SH-SY5Y (cell line): Measurements from ENCODE around the gene TMIGD1.

Experiments
- GATA2 ChIP-seq: IDR thresholded peaks from 2 replicates; pipeline ENCODE4 v1.6.1; 2011; ENCODE audit warnings: mild to moderate bottlenecking, low read depth, low read length
- GATA3 ChIP-seq: IDR thresholded peaks from 2 replicates; pipeline ENCODE4 v1.6.1; 2011; ENCODE audit warnings: low read depth, mild to moderate bottlenecking, low read length, moderate library complexity

TMIGD1 gene

DNA sequence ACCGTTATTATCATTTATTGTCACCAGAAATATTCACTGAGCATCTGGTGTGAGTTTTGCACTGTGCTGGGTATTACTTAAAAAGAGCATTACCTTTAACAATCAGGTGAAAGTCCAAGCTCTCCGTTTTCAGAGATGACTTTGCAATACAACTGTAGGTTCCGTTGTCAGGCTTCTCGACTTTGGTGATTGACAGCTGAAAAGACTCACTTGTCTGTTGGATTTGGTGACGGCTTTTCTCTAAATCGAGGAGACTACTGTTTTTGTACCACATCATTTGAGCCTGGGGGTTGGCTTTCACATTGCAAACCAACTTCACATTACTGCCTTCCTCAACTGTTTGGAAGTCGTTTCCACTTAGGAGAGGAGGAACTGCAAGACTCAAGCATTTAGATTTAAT is 9.1 kb downstream of the TMIGD1 start:
- TF ChIP-seq GATA3 (no peak), GATA2 (no peak)

GRCh38 chr17:30323895-30324319 is 9.9 kb downstream of the TMIGD1 start:
- TF ChIP-seq GATA3: no peak
- TF ChIP-seq GATA2: no peak

DNA sequence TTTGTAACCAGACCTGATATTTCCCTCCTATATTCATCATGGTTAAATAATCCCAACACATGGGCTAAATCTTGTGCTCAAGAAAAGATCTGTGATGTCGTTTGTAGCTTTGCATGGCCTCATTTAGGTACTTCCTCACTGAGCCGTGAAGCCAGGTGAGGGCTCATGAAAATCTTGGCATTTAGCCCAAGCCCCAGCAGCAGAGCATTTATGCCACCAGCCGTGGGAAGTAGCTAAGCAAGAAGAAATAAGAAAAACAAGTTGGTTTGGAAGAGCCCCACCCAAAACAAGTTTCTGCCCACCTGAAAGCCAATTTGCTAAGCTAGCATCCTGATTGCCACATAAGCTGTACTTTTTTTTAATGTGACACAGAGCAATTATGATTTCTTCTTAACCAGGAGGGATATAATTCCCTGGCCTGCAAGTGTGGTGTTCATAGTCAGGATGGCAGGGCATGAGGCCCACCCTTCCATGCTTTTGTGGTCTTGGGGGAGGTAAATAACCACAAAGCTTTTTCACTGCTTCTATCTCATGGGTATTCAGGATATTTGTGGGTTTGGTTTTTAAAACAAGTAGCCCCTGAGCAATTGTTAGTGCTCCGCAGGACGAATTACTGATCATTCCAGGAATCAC is 10.5 kb downstream of the TMIGD1 start:
- no peak for TF ChIP-seq GATA3

DNA sequence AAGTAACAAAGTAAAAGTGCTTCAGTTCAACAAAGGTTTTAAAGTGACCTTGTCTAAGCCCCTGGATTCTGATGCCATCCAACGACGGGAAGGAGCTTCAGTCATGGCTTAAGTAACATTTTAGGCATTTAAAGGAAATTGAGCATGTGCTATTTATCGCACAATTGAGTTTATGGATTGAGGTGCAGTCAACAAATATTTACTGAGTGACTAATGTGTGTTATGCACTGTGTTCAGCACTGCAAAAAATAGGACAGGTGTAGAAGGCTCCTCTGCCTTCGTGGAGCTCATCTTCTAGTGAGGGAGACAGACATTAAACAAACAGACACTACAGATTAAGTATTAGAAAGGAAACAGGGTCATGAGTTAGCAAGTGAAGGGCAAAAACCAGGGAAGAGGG is 12.5 kb downstream of the TMIGD1 start:
- no peak for TF ChIP-seq GATA2
- no peak for TF ChIP-seq GATA3

GRCh38 chr17:30318155-30318554 is 15.7 kb downstream of the TMIGD1 start:
- no peak for TF ChIP-seq GATA2
- TF ChIP-seq GATA3: no peak

DNA sequence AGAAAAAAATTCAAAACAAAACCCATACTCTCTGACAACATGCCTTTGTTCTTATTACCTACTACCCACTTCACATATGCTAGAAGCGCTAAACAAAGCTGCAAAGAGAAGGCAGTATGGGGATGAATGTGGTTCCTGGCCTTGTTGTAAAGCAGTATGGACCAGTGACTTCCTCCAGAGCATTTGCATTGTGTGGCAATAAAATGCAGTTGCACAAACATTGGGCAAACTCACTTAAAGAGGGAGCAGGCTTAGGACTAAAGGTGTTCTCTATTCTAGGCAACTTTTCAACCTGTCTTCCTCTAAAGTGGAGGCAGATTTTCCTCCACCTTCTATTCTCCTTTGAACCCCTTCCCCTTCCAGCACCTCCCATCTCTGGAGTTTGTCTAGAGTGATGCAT is 17.1 kb downstream of the TMIGD1 start:
- TF ChIP-seq GATA2: no peak
- TF ChIP-seq GATA3: no peak

GRCh38 chr17:30315106-30315505 is 18.8 kb downstream of the TMIGD1 start:
- no peak for TF ChIP-seq GATA3
- TF ChIP-seq GATA2: no peak

GRCh38 chr17:30314474-30314873 is 19.4 kb downstream of the TMIGD1 start:
- TF ChIP-seq GATA3: no peak

- TF ChIP-seq GATA2: no peak
Measured at GRCh38 chr17:30312226-30312625, 21.6 kb downstream of the TMIGD1 start.

- TF ChIP-seq GATA2: no peak
- no peak for TF ChIP-seq GATA3
Measured at GRCh38 chr17:30310562-30310961, 23.3 kb downstream of the TMIGD1 start.

DNA sequence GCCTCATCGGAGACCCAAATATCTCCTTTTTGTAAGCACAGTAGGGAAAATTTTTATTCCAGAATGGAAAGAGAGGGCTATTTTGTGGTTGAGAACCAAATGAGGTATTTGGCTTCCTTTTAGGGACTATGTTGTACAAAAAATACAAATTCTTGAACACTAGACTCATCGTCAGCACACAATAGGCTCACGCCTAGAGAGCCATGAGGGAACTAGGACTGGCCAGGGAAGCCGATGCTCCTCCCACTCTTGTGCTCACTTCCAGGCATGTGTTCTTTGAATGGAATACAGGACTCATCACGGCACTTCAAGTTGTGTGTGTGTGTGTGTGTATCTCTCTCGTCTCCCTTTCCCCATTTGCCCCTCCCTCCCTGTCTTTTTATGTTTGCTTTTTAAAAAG is 24.3 kb downstream of the TMIGD1 start:
- TF ChIP-seq GATA3 (no peak), GATA2 (no peak)

- TF ChIP-seq GATA3 (no peak), GATA2 (no peak)
Measured at GRCh38 chr17:30308406-30308805, 25.5 kb downstream of the TMIGD1 start.

GRCh38 chr17:30304778-30305177 is 29.1 kb downstream of the TMIGD1 start:
- TF ChIP-seq GATA3 (no peak), GATA2 (no peak)

- no peak for TF ChIP-seq GATA3
- no peak for TF ChIP-seq GATA2
Measured at GRCh38 chr17:30302241-30302640, 31.6 kb downstream of the TMIGD1 start.

GRCh38 chr17:30300818-30301217 is 33.0 kb downstream of the TMIGD1 start:
- TF ChIP-seq GATA3 (no peak), GATA2 (no peak)

GRCh38 chr17:30299000-30299399 is 34.9 kb downstream of the TMIGD1 start:
- no peak for TF ChIP-seq GATA2
- TF ChIP-seq GATA3: no peak

DNA sequence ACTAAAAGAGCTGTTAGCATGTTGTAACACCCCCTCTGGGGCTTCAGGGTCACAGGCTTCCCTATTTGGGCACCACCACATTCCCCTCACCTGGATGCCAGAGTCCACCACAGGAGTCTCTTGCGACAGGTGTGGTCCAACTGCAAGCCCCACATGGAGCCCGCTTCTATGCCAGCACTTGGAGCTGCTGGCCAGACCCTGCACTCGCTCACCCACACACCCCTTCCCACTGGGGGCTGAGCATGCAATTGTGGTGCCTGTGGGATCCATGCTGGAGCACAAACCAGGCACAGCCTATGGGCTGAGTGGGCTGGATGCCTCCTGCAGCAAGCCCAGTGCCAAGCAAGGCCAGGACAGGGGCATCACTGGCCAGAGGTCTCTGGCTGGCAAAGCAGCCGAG is 36.1 kb downstream of the TMIGD1 start:
- no peak for TF ChIP-seq GATA3
